Stimulated activated CD4-positive, alpha-beta T cell treated with anti-CD3 and anti-CD28 coated beads, TNF-alpha, amount 100 ng/mL, for 24 hours (primary cell): ENCODE measurements around the gene ATG10.
"Not testable (repeated sequence)": the region's sequence is repeated elsewhere in the genome, so short reads cannot be mapped to it uniquely, and the experiment has no call there.

Experiments used
- DNase-seq, 3 experiments: peaks; one replicate each; pipeline ENCODE4 v3.0.0-alpha.2; 2020; ENCODE audit warnings: low read depth in 3 of 3

Gene ATG10

GRCh38 chr5:82119889-82120288 is 148.1 kb downstream of the ATG10 start:
- DNase-seq = no peak

DNA sequence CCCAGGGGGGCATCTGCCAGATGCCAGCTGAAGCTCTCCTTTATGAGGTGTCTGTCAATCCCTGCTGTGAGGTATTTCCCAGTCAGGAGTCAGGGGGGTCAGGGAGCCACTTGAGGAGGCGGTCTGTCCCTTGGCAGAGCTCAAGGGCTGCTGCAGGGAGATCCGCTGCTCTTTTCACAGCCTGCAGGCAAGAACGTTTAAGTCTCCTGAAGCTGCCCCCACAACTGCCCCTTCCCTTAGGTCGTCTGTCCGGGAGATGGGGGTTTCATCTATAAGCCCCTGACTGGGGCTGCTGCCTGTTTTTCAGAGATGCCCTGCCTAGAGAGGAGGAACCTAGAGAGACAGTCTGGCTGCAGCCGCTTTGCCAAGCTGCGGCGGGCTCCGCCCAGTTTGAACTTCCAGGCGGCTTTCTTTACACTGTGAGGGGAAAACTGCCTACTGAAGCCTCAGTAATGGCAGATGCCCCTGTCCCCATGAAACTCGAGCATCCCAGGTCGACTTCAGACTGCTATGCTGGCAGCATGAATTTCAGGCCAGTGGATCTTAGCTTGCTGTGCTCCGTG is 158.0 kb downstream of the ATG10 start:
- DNase-seq = no peak

GRCh38 chr5:82130602-82131001 is 158.8 kb downstream of the ATG10 start:
- no peak for DNase-seq

DNA sequence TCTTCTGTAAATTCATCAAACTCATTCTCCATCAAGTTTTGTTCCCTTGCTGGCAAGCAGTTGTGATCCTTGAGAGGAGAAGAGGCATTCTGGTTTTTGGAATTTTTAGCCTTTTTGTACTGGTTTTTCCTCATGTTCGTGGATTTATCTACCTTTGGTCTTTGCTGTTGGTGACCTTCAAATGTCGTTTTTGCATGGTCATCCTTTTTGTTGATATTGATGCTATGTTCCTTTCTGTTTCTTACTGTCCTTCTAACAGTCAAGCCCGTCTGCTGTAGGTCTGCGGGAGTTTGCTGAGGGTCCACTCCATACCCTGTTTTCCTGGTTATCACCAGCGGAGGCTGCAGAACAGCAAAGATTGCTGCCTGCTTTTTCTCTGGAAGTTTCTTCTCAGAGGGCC is 165.4 kb downstream of the ATG10 start:
- DNase-seq = no peak

DNA sequence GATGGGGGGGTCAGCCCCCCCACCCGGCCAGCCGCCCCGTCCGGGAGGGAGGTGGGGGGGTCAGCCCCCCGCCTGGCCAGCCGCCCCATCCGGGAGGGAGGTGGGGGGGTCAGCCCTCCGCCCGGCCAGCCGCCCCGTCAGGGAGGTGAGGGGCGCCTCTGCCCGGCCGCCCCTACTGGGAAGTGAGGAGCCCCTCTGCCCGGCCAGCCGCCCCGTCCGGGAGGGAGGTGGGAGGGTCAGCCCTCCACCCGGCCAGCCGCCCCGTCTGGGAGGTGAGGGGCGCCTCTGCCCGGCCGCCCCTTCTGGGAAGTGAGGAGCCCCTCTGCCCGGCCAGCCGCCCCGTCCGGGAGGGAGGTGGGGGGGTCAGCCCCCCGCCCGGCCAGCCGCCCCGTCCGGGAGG is 168.0 kb downstream of the ATG10 start:
- not testable (repeated sequence) for DNase-seq

GRCh38 chr5:82142217-82142841 is 170.5 kb downstream of the ATG10 start:
- DNase-seq = no peak

GRCh38 chr5:82142928-82143577 is 171.2 kb downstream of the ATG10 start:
- DNase-seq = no peak

- no peak for DNase-seq
Measured at GRCh38 chr5:82147860-82148573, 176.2 kb downstream of the ATG10 start.

DNA sequence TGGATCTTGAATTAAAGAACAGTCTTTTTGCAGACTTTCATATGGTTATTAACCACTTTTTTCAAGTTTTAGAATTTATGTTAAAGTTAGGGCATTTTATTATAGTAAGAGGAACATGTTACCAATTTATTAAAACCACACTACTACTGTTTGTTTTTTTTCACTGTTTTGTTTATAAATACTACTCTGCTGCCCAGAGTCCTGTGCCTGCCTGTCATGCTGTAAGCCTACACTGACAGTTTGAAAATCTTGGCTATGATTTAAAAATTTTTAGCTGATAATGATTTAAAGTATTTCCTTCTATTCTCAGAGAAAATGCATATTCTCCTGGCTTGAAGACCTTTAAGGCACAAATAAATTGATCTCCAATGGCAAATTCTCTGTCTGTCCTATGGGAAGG is 177.6 kb downstream of the ATG10 start:
- DNase-seq = no peak

- no peak for DNase-seq
Measured at GRCh38 chr5:82150559-82150958, 178.7 kb downstream of the ATG10 start.

- DNase-seq = no peak
Measured at GRCh38 chr5:82151204-82151603, 179.4 kb downstream of the ATG10 start.

DNA sequence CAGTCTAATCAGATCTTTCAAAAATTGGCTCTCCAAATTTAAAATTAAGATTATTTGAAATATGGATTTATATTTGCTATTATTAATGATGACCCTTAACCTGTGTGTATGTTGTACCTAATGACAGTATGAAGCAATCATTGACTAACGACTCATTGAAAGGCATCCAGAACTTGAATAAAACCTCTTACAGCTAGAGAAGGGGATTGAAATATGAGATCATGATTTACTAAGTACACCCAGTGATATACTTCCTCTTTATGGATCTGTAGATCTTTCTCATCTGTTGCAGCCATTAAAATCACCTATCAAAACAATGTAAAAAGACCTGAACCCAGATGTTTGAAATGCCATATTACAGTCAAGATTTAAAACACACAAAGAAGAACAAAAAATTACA is 179.8 kb downstream of the ATG10 start:
- DNase-seq = no peak

DNA sequence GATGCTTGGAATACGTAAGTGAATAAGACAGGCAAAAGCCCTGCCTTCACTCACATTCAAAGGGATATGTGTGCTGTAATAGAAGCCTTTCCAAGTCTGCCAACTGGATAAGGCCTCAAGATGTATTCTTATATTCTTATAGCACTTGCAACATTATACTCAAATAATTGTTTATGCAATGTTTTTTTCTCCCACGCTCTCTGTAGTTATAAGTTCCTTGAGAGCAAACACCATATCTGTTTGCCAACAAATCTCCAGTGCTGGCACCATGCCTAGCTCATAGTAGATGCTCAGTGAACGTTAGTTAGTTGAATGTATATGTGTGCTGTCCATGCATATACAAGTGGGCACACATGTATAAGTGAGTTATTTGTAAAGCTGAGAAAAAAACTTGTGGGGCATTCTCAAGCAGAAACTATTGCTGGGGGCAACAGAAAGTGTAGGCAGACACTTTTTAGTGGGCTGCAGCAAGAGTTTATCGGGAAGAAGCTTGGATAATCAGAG is 181.2 kb downstream of the ATG10 start:
- DNase-seq = no peak

GRCh38 chr5:82154776-82155175 is 183.0 kb downstream of the ATG10 start:
- no peak for DNase-seq

DNA sequence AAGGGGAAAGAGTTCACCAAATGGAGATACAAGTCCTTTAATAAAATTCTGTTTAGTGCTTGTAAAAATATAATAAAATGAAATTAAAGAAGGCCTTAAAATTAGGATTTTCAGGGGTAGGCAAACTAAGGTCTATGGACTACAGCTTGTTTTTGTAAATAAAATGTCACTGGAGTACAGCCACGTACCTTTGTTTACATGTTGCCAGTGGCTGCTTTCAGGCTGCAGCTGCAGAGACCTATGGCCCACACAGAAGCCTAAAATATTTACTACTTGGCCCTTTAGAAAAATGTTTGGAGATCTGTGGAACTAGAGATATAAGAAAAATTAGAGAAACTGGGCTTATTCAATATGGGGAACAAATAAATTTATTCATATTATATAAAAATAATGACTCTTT is 183.5 kb downstream of the ATG10 start:
- no peak for DNase-seq

GRCh38 chr5:82156874-82157273 is 185.1 kb downstream of the ATG10 start:
- no peak for DNase-seq

DNA sequence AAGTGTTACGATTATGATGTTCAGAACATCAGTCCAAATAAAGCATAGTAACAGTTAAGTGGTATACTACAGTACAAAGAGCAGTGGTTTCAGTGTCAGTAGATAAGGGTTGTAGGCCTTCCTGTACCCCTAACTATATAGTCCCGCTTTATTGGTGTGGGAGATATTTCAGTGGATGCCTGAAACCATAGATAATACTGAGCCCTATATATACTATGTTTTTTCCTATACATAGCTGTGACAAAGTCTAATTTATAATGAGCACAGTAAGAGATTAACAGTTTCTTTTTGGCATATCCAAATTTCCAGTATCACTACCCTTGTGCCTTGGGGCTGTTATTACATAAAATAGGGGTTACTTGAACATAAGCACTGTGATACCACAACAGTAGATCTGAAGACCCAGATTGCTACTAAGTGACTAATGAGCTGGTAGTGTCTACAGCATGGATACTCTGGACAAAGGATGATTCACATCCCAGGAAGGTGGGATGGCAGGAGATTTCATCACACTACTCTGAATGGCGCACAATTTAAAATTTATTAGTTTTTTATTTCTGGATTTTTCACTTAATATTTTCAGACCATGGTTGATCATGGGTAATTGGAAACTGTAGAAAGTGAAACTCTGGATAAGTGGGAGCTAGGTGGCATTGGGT is 187.1 kb downstream of the ATG10 start:
- no peak for DNase-seq

- no peak for DNase-seq
Measured at GRCh38 chr5:82160948-82161347, 189.1 kb downstream of the ATG10 start.

GRCh38 chr5:82162573-82162972 is 190.8 kb downstream of the ATG10 start:
- no peak for DNase-seq

DNA sequence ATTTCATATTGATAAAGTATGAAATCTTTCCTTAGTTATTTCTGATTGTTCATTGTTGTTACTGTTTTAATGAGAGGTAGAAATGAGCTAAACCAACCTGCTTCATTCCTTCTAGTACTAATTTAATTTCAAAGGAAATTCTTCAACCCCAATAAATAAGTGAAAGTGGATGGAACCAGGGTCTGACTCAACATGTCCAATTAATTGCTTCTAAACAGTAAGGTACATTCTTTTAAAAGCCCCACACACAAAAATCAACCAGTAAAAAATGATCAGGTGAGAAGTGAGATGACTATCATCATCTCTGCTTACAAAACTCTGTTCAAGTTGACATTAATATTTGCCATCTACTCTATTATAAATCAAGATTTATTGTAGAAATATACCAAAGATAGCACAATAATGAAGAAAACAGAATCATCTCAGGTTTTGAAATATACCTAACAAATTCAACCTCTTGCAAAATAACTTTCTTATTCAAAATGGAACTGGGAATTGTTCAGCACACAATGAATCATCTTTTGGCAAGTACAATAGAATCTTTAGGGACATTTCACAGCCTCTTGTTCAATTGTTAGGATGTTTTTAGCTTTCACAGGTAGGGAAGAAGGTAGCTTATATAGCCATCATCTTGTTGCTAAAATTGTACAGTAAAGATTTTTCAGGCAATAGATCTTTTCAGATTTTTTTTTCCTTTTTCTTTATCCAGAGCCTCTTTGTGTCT is 191.8 kb downstream of the ATG10 start:
- no peak for DNase-seq

DNA sequence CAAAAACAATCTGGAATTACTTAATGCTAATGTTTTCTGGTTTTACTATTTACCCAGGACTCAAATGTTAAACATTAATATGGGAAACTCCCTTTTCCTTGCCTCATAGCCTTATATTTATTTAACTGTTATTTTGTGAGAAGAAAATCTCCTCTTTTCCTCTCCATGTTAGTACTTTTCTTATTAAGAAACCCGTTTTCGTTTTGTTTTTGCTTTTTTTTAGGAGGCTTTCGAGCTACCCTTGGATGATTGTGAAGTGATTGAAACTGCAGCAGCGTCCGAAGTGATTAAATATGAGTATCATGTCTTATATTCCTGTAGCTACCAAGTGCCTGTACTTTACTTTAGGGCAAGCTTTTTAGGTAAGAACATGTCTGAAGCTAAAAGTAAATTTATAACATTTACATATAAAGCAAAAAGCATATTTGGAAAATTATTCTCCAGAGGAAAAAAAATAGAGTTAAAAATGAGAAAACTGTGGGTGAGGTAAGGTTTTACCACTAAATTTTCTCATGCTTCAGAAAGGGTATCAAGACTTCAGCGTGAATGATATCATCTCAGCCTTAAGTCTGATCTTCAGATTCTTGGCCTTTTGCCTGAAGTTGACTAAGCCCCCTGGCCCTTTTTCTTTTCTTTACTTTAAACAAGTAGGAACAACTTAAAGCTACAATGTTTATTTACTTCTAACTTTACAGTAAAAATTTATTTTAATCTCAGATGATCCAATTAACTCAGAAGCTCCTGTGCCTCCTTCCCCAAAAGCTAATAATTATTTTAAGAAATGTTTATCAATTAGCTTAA is 192.6 kb downstream of the ATG10 start:
- no peak for DNase-seq
